ENCODE data around the gene KLHL29. TPM values are rescaled to one million over a fixed set of nuclear protein-coding genes. Genes with fewer than 3 reads are reported as not detected.

KLHL29 gene
- polyA plus RNA-seq, 4 donors, result 10.7 to 14.3 (median 11.9) TPM

GRCh38 chr2:23441414-23441813 lies 56.4 kb downstream of the KLHL29 start:
- no peak for DNase-seq (ENCODE audit: low read depth in 4 of 4, low spot score in 3 of 4)

- no peak for DNase-seq (ENCODE audit: low read depth in 4 of 4, low spot score in 3 of 4)
These were observed 60.5 kb downstream of the KLHL29 start for GRCh38 chr2:23445450-23445868.

- DNase-seq (ENCODE audit: low read depth in 4 of 4, low spot score in 3 of 4), result no peak
These were observed 61.9 kb downstream of the KLHL29 start for GRCh38 chr2:23446916-23447315.

GRCh38 chr2:23447405-23447804 lies 62.4 kb downstream of the KLHL29 start:
- DNase-seq (ENCODE audit: low read depth in 4 of 4, low spot score in 3 of 4), result no peak

GRCh38 chr2:23448906-23449305 lies 63.9 kb downstream of the KLHL29 start:
- no peak for DNase-seq (ENCODE audit: low read depth in 4 of 4, low spot score in 3 of 4)

GRCh38 chr2:23449413-23449812 lies 64.4 kb downstream of the KLHL29 start:
- DNase-seq (ENCODE audit: low read depth in 4 of 4, low spot score in 3 of 4), result no peak

GRCh38 chr2:23449831-23450331 lies 64.9 kb downstream of the KLHL29 start:
- no peak for DNase-seq (ENCODE audit: low read depth in 4 of 4, low spot score in 3 of 4)

GRCh38 chr2:23452372-23452771 lies 67.4 kb downstream of the KLHL29 start:
- DNase-seq (ENCODE audit: low read depth in 4 of 4, low spot score in 3 of 4), result no peak

GRCh38 chr2:23452853-23453420 lies 68.0 kb downstream of the KLHL29 start:
- no peak for DNase-seq (ENCODE audit: low read depth in 4 of 4, low spot score in 3 of 4)

- no peak for DNase-seq (ENCODE audit: low read depth in 4 of 4, low spot score in 3 of 4)
These were observed 68.5 kb downstream of the KLHL29 start for GRCh38 chr2:23453432-23453831.

GRCh38 chr2:23453836-23454460 lies 69.0 kb downstream of the KLHL29 start:
- DNase-seq (ENCODE audit: low read depth in 4 of 4, low spot score in 3 of 4), result no peak

- DNase-seq (ENCODE audit: low read depth in 4 of 4, low spot score in 3 of 4), result no peak
These were observed 69.6 kb downstream of the KLHL29 start for GRCh38 chr2:23454501-23455120.

GRCh38 chr2:23456396-23456795 lies 71.4 kb downstream of the KLHL29 start:
- no peak for DNase-seq (ENCODE audit: low read depth in 4 of 4, low spot score in 3 of 4)

- no peak for DNase-seq (ENCODE audit: low read depth in 4 of 4, low spot score in 3 of 4)
These were observed 72.1 kb downstream of the KLHL29 start for GRCh38 chr2:23456881-23457760.

- DNase-seq (ENCODE audit: low read depth in 4 of 4, low spot score in 3 of 4), result no peak
These were observed 73.2 kb downstream of the KLHL29 start for GRCh38 chr2:23457990-23458682.

GRCh38 chr2:23459032-23459431 lies 74.1 kb downstream of the KLHL29 start:
- no peak for DNase-seq (ENCODE audit: low read depth in 4 of 4, low spot score in 3 of 4)

GRCh38 chr2:23460228-23460627 lies 75.2 kb downstream of the KLHL29 start:
- DNase-seq (ENCODE audit: low read depth in 4 of 4, low spot score in 3 of 4), result no peak

GRCh38 chr2:23460993-23461392 lies 76.0 kb downstream of the KLHL29 start:
- DNase-seq (ENCODE audit: low read depth in 4 of 4, low spot score in 3 of 4), result no peak

GRCh38 chr2:23464156-23464555 lies 79.2 kb downstream of the KLHL29 start:
- DNase-seq (ENCODE audit: low read depth in 4 of 4, low spot score in 3 of 4), result no peak

GRCh38 chr2:23464905-23465537 lies 80.0 kb downstream of the KLHL29 start:
- DNase-seq (ENCODE audit: low read depth in 4 of 4, low spot score in 3 of 4), result no peak
